ENCODE data around the gene TMEM100.

DNA sequence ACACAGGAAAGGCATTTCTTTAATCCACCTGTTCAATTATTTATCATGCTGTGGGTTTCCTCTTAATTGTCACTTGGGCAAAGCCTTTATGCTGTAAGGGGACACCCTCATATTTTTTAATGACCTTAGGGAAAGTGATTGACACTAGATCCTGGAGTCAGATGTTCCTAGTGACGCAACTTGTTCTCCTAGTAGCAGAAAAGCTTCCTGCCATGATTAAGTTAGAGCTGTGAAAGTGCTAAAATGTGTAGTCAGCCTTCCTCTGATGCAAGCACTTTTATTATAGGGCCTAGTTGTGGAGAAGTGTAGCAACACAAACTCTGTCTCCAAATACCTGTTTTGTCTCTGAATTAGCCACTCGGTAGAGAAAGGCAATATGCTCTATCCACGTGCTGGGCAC is 12.3 kb downstream of the TMEM100 start:
- TF ChIP-seq, protein P1, sequence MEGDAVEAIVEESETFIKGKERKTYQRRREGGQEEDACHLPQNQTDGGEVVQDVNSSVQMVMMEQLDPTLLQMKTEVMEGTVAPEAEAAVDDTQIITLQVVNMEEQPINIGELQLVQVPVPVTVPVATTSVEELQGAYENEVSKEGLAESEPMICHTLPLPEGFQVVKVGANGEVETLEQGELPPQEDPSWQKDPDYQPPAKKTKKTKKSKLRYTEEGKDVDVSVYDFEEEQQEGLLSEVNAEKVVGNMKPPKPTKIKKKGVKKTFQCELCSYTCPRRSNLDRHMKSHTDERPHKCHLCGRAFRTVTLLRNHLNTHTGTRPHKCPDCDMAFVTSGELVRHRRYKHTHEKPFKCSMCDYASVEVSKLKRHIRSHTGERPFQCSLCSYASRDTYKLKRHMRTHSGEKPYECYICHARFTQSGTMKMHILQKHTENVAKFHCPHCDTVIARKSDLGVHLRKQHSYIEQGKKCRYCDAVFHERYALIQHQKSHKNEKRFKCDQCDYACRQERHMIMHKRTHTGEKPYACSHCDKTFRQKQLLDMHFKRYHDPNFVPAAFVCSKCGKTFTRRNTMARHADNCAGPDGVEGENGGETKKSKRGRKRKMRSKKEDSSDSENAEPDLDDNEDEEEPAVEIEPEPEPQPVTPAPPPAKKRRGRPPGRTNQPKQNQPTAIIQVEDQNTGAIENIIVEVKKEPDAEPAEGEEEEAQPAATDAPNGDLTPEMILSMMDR (IDR thresholded peaks at IDR 0.05; ENCODE audit: borderline replicate concordance, extremely low read depth, low read length, poor library complexity, severe bottlenecking) = no peak
- TF ChIP-seq EZH2 (IDR thresholded peaks at IDR 0.05; ENCODE audit: borderline replicate concordance, low read depth, low read length, severe bottlenecking) = no peak

Data from DND-41 (cell line).